Fibroblast of lung (primary cell): ENCODE results near the gene LGALSL.

ENCODE experiments used
- CTCF ChIP-seq, 2 donors: IDR thresholded peaks in 1 of 2; conservative IDR thresholded peaks in 1 of 2; 1 replicate in 1 of 2; 2 replicates in 1 of 2; pipeline ENCODE4 v1.5.1; 2011 to 2012; ENCODE audit warnings: low read length in 2 of 2, control low read depth in 1 of 2, inconsistent platforms in 1 of 2, low read depth in 1 of 2, mild to moderate bottlenecking in 1 of 2
- EZH2 ChIP-seq: IDR thresholded peaks from 2 replicates; pipeline ENCODE4 v1.5.1; 2012; ENCODE audit warnings: low read length, control low read depth, mild to moderate bottlenecking; ENCODE audit errors: missing control alignments

- TF ChIP-seq CTCF (conservative IDR thresholded peaks at IDR 0.05 in 1 of 2, IDR thresholded peaks at IDR 0.05 in 1 of 2; ENCODE audit: low read depth in 1 of 2, low read length in 2 of 2) (no peak), EZH2 (no peak)
These were observed 48.0 kb downstream of the LGALSL start for GRCh38 chr2:64501946-64502345.
